Prostate gland (tissue), 2 donors: ENCODE data around the gene ATP9B.

Experiments used
- POLR2A ChIP-seq: fragments of 450-650 bp; IDR thresholded peaks from one replicate; pipeline ENCODE4 v1.6.1; 2016; ENCODE audit warnings: antibody characterized with exemption, mild to moderate bottlenecking
- TF ChIP-seq, protein P1 (sequence below), 4 experiments: fragments of 200-600 bp in 2 of 4; fragments of 450-650 bp in 2 of 4; sonication (generic) in 2 of 4; IDR thresholded peaks; 1 replicate in 3 of 4; 2 replicates in 1 of 4; pipeline ENCODE4 v1.5.1; 2016 to 2019; ENCODE audit warnings: antibody characterized with exemption in 4 of 4, mild to moderate bottlenecking in 2 of 4, moderate library complexity in 2 of 4

DNA sequence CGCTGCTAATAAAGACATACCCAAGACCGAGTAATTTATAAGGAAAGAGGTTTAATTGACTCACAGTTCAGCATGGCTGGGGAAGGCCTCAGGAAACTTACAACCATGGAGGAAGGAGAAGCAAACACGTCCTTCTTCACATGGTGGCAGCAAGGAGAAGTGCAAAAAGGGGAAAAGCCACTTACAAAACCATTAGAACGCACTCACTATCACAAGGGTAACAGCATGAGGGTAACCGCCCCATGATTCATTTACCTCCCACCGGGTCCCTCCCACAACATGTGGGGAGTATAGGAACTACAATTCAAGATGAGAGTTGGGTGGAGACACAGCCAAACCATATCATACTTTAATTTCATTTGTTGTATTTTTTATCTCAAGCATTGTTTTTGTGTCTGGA lies 67.5 kb downstream of the ATP9B start:
- TF ChIP-seq, protein P1, sequence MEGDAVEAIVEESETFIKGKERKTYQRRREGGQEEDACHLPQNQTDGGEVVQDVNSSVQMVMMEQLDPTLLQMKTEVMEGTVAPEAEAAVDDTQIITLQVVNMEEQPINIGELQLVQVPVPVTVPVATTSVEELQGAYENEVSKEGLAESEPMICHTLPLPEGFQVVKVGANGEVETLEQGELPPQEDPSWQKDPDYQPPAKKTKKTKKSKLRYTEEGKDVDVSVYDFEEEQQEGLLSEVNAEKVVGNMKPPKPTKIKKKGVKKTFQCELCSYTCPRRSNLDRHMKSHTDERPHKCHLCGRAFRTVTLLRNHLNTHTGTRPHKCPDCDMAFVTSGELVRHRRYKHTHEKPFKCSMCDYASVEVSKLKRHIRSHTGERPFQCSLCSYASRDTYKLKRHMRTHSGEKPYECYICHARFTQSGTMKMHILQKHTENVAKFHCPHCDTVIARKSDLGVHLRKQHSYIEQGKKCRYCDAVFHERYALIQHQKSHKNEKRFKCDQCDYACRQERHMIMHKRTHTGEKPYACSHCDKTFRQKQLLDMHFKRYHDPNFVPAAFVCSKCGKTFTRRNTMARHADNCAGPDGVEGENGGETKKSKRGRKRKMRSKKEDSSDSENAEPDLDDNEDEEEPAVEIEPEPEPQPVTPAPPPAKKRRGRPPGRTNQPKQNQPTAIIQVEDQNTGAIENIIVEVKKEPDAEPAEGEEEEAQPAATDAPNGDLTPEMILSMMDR (IDR thresholded peaks at IDR 0.05), result no peak
- no peak for TF ChIP-seq POLR2A
